K562 (cell line): ENCODE measurements around the gene NDFIP2. TPM values are rescaled to one million over a fixed set of nuclear protein-coding genes. Genes with fewer than 3 reads are reported as not detected.

Experiments
- CC2D1A ChIP-seq: fragments of 450-650 bp; IDR thresholded peaks from 2 replicates; pipeline ENCODE4 v1.6.1; 2017; ENCODE audit warnings: mild to moderate bottlenecking
- MCM5 ChIP-seq: fragments of 450-650 bp; IDR thresholded peaks from 2 replicates; pipeline ENCODE4 v1.6.1; 2016; ENCODE audit warnings: low read depth
- RBM14 ChIP-seq: fragments of 200-400 bp; formaldehyde crosslinking; IDR thresholded peaks from 2 replicates; pipeline ENCODE4 v1.6.1; 2018; ENCODE audit warnings: low read depth, mild to moderate bottlenecking, low read length, moderate library complexity, borderline replicate concordance; ENCODE audit not compliant: insufficient read depth
- USF2 ChIP-seq: sonication (generic); formaldehyde crosslinking; IDR thresholded peaks from 2 replicates; pipeline ENCODE4 v1.5.0; 2020; ENCODE audit warnings: missing genetic modification reagents
- ZBTB40 ChIP-seq, 2 experiments: fragments of 450-650 bp in 1 of 2; sonication (generic) in 1 of 2; formaldehyde crosslinking in 1 of 2; IDR thresholded peaks; 2 replicates each; pipeline versions ENCODE4 v1.7.1 to v1.9.0; 2016 to 2022; ENCODE audit warnings: inconsistent platforms in 1 of 2, mild to moderate bottlenecking in 1 of 2, missing genetic modification reagents in 1 of 2
- ZNF165 ChIP-seq: fragments of 250-450 bp; sonication (Bioruptor Pico); IDR thresholded peaks from 2 replicates; pipeline ENCODE4 v1.4.0; 2020; ENCODE audit warnings: borderline replicate concordance
- ZNF184 ChIP-seq: sonication (generic); formaldehyde crosslinking; IDR thresholded peaks from 2 replicates; pipeline ENCODE4 v1.5.0; 2020; ENCODE audit warnings: missing genetic modification reagents
- polyA plus RNA-seq, 8 experiments: library from polyadenylated mRNA; depleted of rRNA in 4 of 8; stranded (reverse) in 5 of 8; unstranded in 3 of 8; fragments of >200 nt; fragmentation: Nextera tagmentation in 2 of 8; fragmentation: Illumina TruSeq in 1 of 8; extraction: Ambion mirVana in 2 of 8; extraction: Trizol in 1 of 8; gene quantifications; 2 replicates each; pipeline versions ENCODE4 v1.2.1 to v1.2.3, GENCODE V29; 2011 to 2014; ENCODE audit warnings: inconsistent platforms in 1 of 8, missing spikeins in 1 of 8
- total RNA-seq, 7 experiments: library from RNA; depleted of rRNA in 6 of 7; stranded (reverse); fragments of >200 nt in 6 of 7; fragmentation: Illumina TruSeq in 2 of 7; extraction: Trizol in 2 of 7; gene quantifications; 2 replicates each; pipeline versions ENCODE4 v1.2.1 to v1.2.3, GENCODE V29; 2011 to 2021; ENCODE audit warnings: low replicate concordance in 1 of 7

The NDFIP2 gene
- total and polyA plus RNA-seq, 9 of the 15 experiments (the other 6 are each of a cell fraction or from before 2014, with no cell fraction given), result 13.4 to 54.4 (median 27.8) TPM

- TF ChIP-seq ZBTB40 (IDR thresholded peaks at IDR 0.05), result no peak
- TF ChIP-seq ZBTB40 (CRISPR knock-in tag; IDR thresholded peaks at IDR 0.05), result no peak
- no peak for TF ChIP-seq RBM14
- no peak for TF ChIP-seq MCM5
- no peak for TF ChIP-seq CC2D1A
- no peak for TF ChIP-seq USF2 (CRISPR knock-in tag)
- no peak for TF ChIP-seq ZNF184 (CRISPR knock-in tag)
- TF ChIP-seq ZNF165, result no peak
- TF ChIP-seq, all 486 proteins: peak for 0
Measured at GRCh38 chr13:79527698-79528097, 46.7 kb downstream of the NDFIP2 start (continued).
